GM19239 (cell line): ENCODE measurements around the gene RNF115.
"Not testable (repeated sequence)": the region's sequence is repeated elsewhere in the genome, so short reads cannot be mapped to it uniquely, and the experiment has no call there.

ENCODE experiments used
- DNase-seq: peaks from one replicate; pipeline ENCODE4 v3.0.0; 2011; ENCODE audit warnings: low spot score; ENCODE audit not compliant: insufficient read length
- FAIRE-seq: peaks from 2 replicates; lab custom pipeline; 2011; peaks lifted over from hg19 to GRCh38; lab: Jason Lieb, UNC

The RNF115 gene

GRCh38 chr1:145828367-145829026 is 4.6 kb upstream of the RNF115 start:
- FAIRE-seq: no peak
- no peak for DNase-seq

GRCh38 chr1:145827966-145828365 is 4.1 kb upstream of the RNF115 start:
- DNase-seq (no peak), FAIRE-seq (no peak)

- DNase-seq: no peak
- no peak for FAIRE-seq
These were observed 2.1 kb upstream of the RNF115 start for GRCh38 chr1:145826030-145826429.

GRCh38 chr1:145824499-145824842 is 576 bp upstream of the RNF115 start:
- no peak for DNase-seq
- FAIRE-seq: no peak

GRCh38 chr1:145822779-145823331 is 1.0 kb downstream of the RNF115 start:
- not testable (repeated sequence) for FAIRE-seq, DNase-seq

- FAIRE-seq, DNase-seq: not testable (repeated sequence)
These were observed 5.8 kb downstream of the RNF115 start for GRCh38 chr1:145818095-145818494.

- FAIRE-seq, DNase-seq: not testable (repeated sequence)
These were observed 10.7 kb downstream of the RNF115 start for GRCh38 chr1:145812977-145813810.

- FAIRE-seq (no peak), DNase-seq (no peak)
These were observed 17.1 kb downstream of the RNF115 start for GRCh38 chr1:145806844-145807243.

GRCh38 chr1:145806408-145806807 is 17.5 kb downstream of the RNF115 start:
- no peak for FAIRE-seq

GRCh38 chr1:145805057-145805456 is 18.8 kb downstream of the RNF115 start:
- FAIRE-seq: no peak
- no peak for DNase-seq

More at GRCh38 chr1:145806408-145806807, 17.5 kb downstream of the RNF115 start:
- DNase-seq: no peak

- no peak for FAIRE-seq
- DNase-seq: no peak
These were observed 19.5 kb downstream of the RNF115 start for GRCh38 chr1:145804235-145805045.

- FAIRE-seq (no peak), DNase-seq (no peak)
These were observed 24.1 kb downstream of the RNF115 start for GRCh38 chr1:145799806-145800205.

GRCh38 chr1:145796753-145797152 is 27.1 kb downstream of the RNF115 start:
- no peak for DNase-seq
- no peak for FAIRE-seq

GRCh38 chr1:145795257-145795881 is 28.5 kb downstream of the RNF115 start:
- DNase-seq: no peak
- no peak for FAIRE-seq

- DNase-seq: no peak
- FAIRE-seq: no peak
These were observed 31.4 kb downstream of the RNF115 start for GRCh38 chr1:145792484-145792883.

GRCh38 chr1:145791860-145792259 is 32.0 kb downstream of the RNF115 start:
- not testable (repeated sequence) for DNase-seq, FAIRE-seq

- DNase-seq: no peak
- no peak for FAIRE-seq
These were observed 35.3 kb downstream of the RNF115 start for GRCh38 chr1:145788580-145788979.

- DNase-seq (no peak), FAIRE-seq (no peak)
These were observed 37.6 kb downstream of the RNF115 start for GRCh38 chr1:145786271-145786670.

- FAIRE-seq: peak; percentile 94
These were observed 38.3 kb downstream of the RNF115 start for GRCh38 chr1:145785547-145785946.

GRCh38 chr1:145784409-145784808 is 39.5 kb downstream of the RNF115 start:
- FAIRE-seq (no peak), DNase-seq (no peak)

More at GRCh38 chr1:145785547-145785946, 38.3 kb downstream of the RNF115 start:
- no peak for DNase-seq
